IMR-90 (cell line): Measurements from ENCODE around the gene UTP18. TPM values are rescaled to one million over a fixed set of nuclear protein-coding genes. Genes with fewer than 3 reads are reported as not detected.

ENCODE experiments used
- ATAC-seq: fragments of 200-7000 bp; cut with Tn5 transposase; 2 replicates; pipeline ENCODE4 v1.9.1; 2020; ENCODE audit warnings: low read depth, mild to moderate bottlenecking, moderate library complexity
- BruUV-seq: library from RNA; stranded (reverse); fragments of 400-500 nt; replicated peaks from 2 replicates; lab custom pipeline; 2021; lab: Mats Ljungman, UMichigan
- CTCF ChIA-PET: fragments of 300-600 bp; formaldehyde crosslinking; extraction: SDS; loops from one replicate; lab custom pipeline; 2021; ENCODE audit warnings: antibody characterized with exemption; lab: Yijun Ruan, JAX
- POLR2A ChIA-PET: fragments of 300-600 bp; sonication (Branson Sonifier 250); formaldehyde crosslinking; loops from one replicate; lab custom pipeline; 2022; ENCODE audit warnings: antibody characterized with exemption; ENCODE audit not compliant: unreplicated experiment; lab: Charles Lee
- DNase-seq: peaks from one replicate; pipeline ENCODE4 v3.0.0; 2013
- H2AFZ ChIP-seq: replicated peaks from 2 replicates; pipeline ENCODE3; 2013; ENCODE audit warnings: low read length, mild to moderate bottlenecking; ENCODE audit not compliant: poor library complexity
- H2AK5ac ChIP-seq: 2 replicates; pipeline ENCODE4 v1.6.1; 2013; ENCODE audit warnings: low read depth, low read length, inconsistent platforms
- H2AK9ac ChIP-seq: replicated peaks from 2 replicates; pipeline ENCODE3; 2013; ENCODE audit warnings: mild to moderate bottlenecking, low read depth, low read length, moderate library complexity; ENCODE audit not compliant: poor library complexity
- H2BK120ac ChIP-seq: 2 replicates; pipeline ENCODE4 v1.6.1; 2013; ENCODE audit warnings: low read depth, low read length, inconsistent platforms
- H2BK15ac ChIP-seq: 3 replicates; pipeline ENCODE4 v1.6.1; 2013; ENCODE audit warnings: low read depth, low read length, inconsistent platforms
- H2BK20ac ChIP-seq: 2 replicates; pipeline ENCODE4 v1.6.1; 2013; ENCODE audit warnings: low read depth, mild to moderate bottlenecking, inconsistent platforms, low read length, moderate library complexity
- H2BK5ac ChIP-seq: 2 replicates; pipeline ENCODE4 v1.6.1; 2013; ENCODE audit warnings: mild to moderate bottlenecking, low read depth, low read length, inconsistent platforms; ENCODE audit not compliant: poor library complexity, severe bottlenecking
- H3K14ac ChIP-seq: replicated peaks from 2 replicates; pipeline ENCODE4 v1.6.1; 2013; ENCODE audit warnings: low read depth, low read length, inconsistent platforms
- H3K18ac ChIP-seq: 2 replicates; pipeline ENCODE4 v1.6.1; 2013; ENCODE audit warnings: low read depth, low read length, control low read depth
- H3K23ac ChIP-seq: 2 replicates; pipeline ENCODE4 v1.6.1; 2013; ENCODE audit warnings: low read depth, low read length, inconsistent platforms
- H3K27ac ChIP-seq: 2 replicates; pipeline ENCODE4 v1.5.1; 2013; ENCODE audit warnings: mild to moderate bottlenecking, control low read depth, low read length; ENCODE audit not compliant: insufficient read depth
- H3K27me3 ChIP-seq: 2 replicates; pipeline ENCODE4 v1.6.1; 2013; ENCODE audit warnings: low read length; ENCODE audit not compliant: control insufficient read depth, insufficient read depth
- H3K36me3 ChIP-seq: 2 replicates; pipeline ENCODE4 v1.6.1; 2013; ENCODE audit warnings: low read length, mixed read lengths; ENCODE audit not compliant: control insufficient read depth, insufficient read depth
- H3K4ac ChIP-seq: 2 replicates; pipeline ENCODE4 v1.6.1; 2013; ENCODE audit warnings: low read depth, low read length, inconsistent platforms
- H3K4me1 ChIP-seq: 2 replicates; pipeline ENCODE4 v1.6.1; 2013; ENCODE audit warnings: low read length, mixed read lengths; ENCODE audit not compliant: control insufficient read depth, insufficient read depth
- H3K4me2 ChIP-seq: 2 replicates; pipeline ENCODE4 v1.6.1; 2013; ENCODE audit warnings: low read depth, mild to moderate bottlenecking, control low read depth, low read length, moderate library complexity
- H3K4me3 ChIP-seq: 2 replicates; pipeline ENCODE4 v1.5.1; 2013; ENCODE audit warnings: low read depth, mild to moderate bottlenecking, control low read depth, low read length, moderate library complexity; ENCODE audit not compliant: insufficient read depth
- H3K56ac ChIP-seq: 2 replicates; pipeline ENCODE4 v1.6.1; 2013; ENCODE audit warnings: low read length, inconsistent platforms; ENCODE audit not compliant: insufficient read depth; ENCODE audit errors: extremely low read depth
- H3K79me1 ChIP-seq, 2 experiments: 2 replicates each; pipeline ENCODE4 v1.6.1; 2013; ENCODE audit warnings: low read length in 2 of 2, inconsistent platforms in 1 of 2, low read depth in 1 of 2
- H3K9ac ChIP-seq: 2 replicates; pipeline ENCODE4 v1.6.1; 2013; ENCODE audit warnings: low read depth, low read length, control low read depth
- H3K9me1 ChIP-seq: 2 replicates; pipeline ENCODE4 v1.6.1; 2013; ENCODE audit warnings: low read length, inconsistent platforms; ENCODE audit not compliant: insufficient read depth
- H3K9me3 ChIP-seq: 2 replicates; pipeline ENCODE4 v1.6.1; 2013; ENCODE audit warnings: low read length; ENCODE audit not compliant: control insufficient read depth, insufficient read depth
- H4K20me1 ChIP-seq: 2 replicates; pipeline ENCODE4 v1.6.1; 2013; ENCODE audit warnings: low read length, inconsistent platforms; ENCODE audit not compliant: insufficient read depth
- H4K5ac ChIP-seq: 2 replicates; pipeline ENCODE4 v1.6.1; 2013; ENCODE audit warnings: mild to moderate bottlenecking, low read depth, low read length, control low read depth
- H4K8ac ChIP-seq, 2 experiments: 2 replicates each; pipeline ENCODE4 v1.6.1; 2013; ENCODE audit warnings: low read depth in 2 of 2, low read length in 2 of 2, control low read depth in 1 of 2, inconsistent platforms in 1 of 2
- H4K91ac ChIP-seq: 2 replicates; pipeline ENCODE4 v1.6.1; 2013; ENCODE audit warnings: low read depth, low read length, inconsistent platforms; ENCODE audit not compliant: insufficient read depth
- CEBPB ChIP-seq: IDR thresholded peaks from 2 replicates; pipeline ENCODE4 v1.6.1; 2012; ENCODE audit warnings: low read depth, low read length, improper control_type of control experiment
- CTCF ChIP-seq: conservative IDR thresholded peaks from 2 replicates; pipeline ENCODE4 v1.5.1; 2012; ENCODE audit warnings: mild to moderate bottlenecking, low read depth, low read length, improper control_type of control experiment
- NFE2L2 ChIP-seq: fragments of 150-350 bp; IDR thresholded peaks from 2 replicates; pipeline ENCODE4 v1.6.1; 2016; ENCODE audit warnings: low read depth, mild to moderate bottlenecking, low read length
- RAD21 ChIP-seq: IDR thresholded peaks from 2 replicates; pipeline ENCODE4 v1.6.1; 2012; ENCODE audit warnings: low read length, improper control_type of control experiment
- dilution Hi-C: fragments of 300-500 bp; cut with HindIII; formaldehyde crosslinking; loops from one replicate; pipeline ENCODE4 v1.14.3; 2018; ENCODE audit warnings: low sequenced_read_pairs; ENCODE audit not compliant: unreplicated experiment
- in situ Hi-C: fragments of 300-500 bp; cut with MboI; formaldehyde crosslinking; loops from 3 replicates; pipeline ENCODE4 v1.14.3; 2019; ENCODE audit warnings: low sequenced_read_pairs, inconsistent platforms, mixed read lengths
- intact Hi-C: fragments of 100-400 bp; cut with micrococcal nuclease; formaldehyde crosslinking; loops from 2 replicates; pipeline ENCODE4 v1.10.0; 2022
- polyA plus RNA-seq, 3 experiments: library from polyadenylated mRNA; depleted of rRNA; stranded (reverse); fragments of >200 nt; gene quantifications; 2 replicates each; pipeline ENCODE4 v1.2.3, GENCODE V29; 2012; ENCODE audit warnings: low replicate concordance in 1 of 3
- total RNA-seq: library from RNA; depleted of rRNA; stranded (reverse); fragments of >200 nt; gene quantifications from 2 replicates; pipeline ENCODE4 v1.2.3, GENCODE V29; 2012

UTP18 gene
- total and polyA plus RNA-seq, 2 of the 4 experiments (the other 2 are of a cell fraction), result 17.7 to 22.4 TPM

DNA sequence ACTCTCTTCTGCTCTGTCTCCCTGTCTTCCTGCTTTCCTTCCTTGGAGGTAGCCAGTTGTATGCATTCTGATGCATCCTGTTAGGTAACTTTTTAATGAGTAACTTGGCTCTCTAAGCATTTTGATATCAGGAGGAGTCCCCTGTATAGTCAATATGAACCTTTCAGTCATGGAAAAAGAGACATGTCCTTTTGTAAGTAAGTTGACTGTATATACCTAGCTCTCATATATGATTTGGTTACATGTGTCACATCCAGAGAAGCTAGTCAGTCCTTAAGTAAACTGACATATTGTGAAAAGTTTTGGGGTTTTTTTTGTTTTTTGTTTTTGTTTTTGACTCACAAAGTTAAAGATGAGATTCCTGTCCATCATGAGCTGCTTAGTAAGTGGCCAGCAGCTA lies 18.8 kb downstream of the UTP18 start:
- Histone ChIP-seq H2BK5ac (no peak overlapping the region), H2BK120ac (no peak overlapping the region), H4K8ac (no peak overlapping the region), H3K23ac (no peak overlapping the region), H3K36me3 (peaks cover 28% of the 10 kb centered on the region), H2AK9ac (no peak overlapping the region), H3K79me1 (peaks cover 8 to 25% of the 10 kb centered on the region in 2 experiments; a peak in 3 of 4 replicates), H2AFZ (no peak overlapping the region), H2AK5ac (no peak overlapping the region), H3K4me2 (no peak overlapping the region), H4K91ac (no peak overlapping the region), H3K18ac (no peak overlapping the region), H2BK15ac (no peak overlapping the region), H3K56ac (no peak overlapping the region), H4K20me1 (peaks cover 14% of the 10 kb centered on the region; the same call in 1 of the 2 replicates), H3K4ac (no peak overlapping the region), H4K5ac (no peak overlapping the region), H3K9ac (no peak overlapping the region), H3K27me3 (no peaks in the 10 kb centered on the region), H3K27ac (no peak overlapping the region), H3K4me3 (no peak overlapping the region), H2BK20ac (no peak overlapping the region), H3K9me3 (no peaks in the 10 kb centered on the region), H3K14ac (no peak overlapping the region), H3K9me1 (peaks cover 10% of the 10 kb centered on the region), H3K4me1 (peaks cover 6% of the 10 kb centered on the region)
- BruUV-seq, result no TSS peak
- TF ChIP-seq CTCF, result no peak
- no peak for TF ChIP-seq CEBPB
- no peak for TF ChIP-seq NFE2L2
- TF ChIP-seq RAD21, result no peak
- DNase-seq, result no peak
- in situ Hi-C loops, result no loop called here
- ChIA-PET CTCF (no interaction called here), POLR2A (no interaction called here)
- no peak for ATAC-seq
- intact Hi-C loops, result no loop called here
- dilution Hi-C loops, result no loop called here
